HepG2 (cell line): ENCODE measurements around the gene PNN. TPM values are rescaled to one million over a fixed set of nuclear protein-coding genes. Genes with fewer than 3 reads are reported as not detected.
A peak's percentile ranks its signal among the peaks of the same experiment; 100 is the strongest.

Source experiments
- HNF1B ChIP-seq: sonication (generic); formaldehyde crosslinking; IDR thresholded peaks from 2 replicates; pipeline ENCODE4 v1.5.1; 2020; ENCODE audit warnings: mild to moderate bottlenecking, moderate library complexity, missing genetic modification reagents
- KAT8 ChIP-seq: IDR thresholded peaks from 2 replicates; pipeline ENCODE4 v1.6.1; 2016; ENCODE audit warnings: missing genetic modification reagents, missing compliant biosample characterization
- STAT6 ChIP-seq: sonication (generic); formaldehyde crosslinking; IDR thresholded peaks from 2 replicates; pipeline ENCODE4 v1.4.0; 2020; ENCODE audit warnings: missing genetic modification reagents, mild to moderate bottlenecking, borderline replicate concordance
- SYNCRIP ChIP-seq: fragments of 200-400 bp; formaldehyde crosslinking; IDR thresholded peaks from 2 replicates; pipeline ENCODE4 v1.6.1; 2018; ENCODE audit warnings: mild to moderate bottlenecking, low read depth, low read length; ENCODE audit not compliant: insufficient read depth
- TARDBP ChIP-seq: sonication (generic); formaldehyde crosslinking; IDR thresholded peaks from 2 replicates; pipeline ENCODE4 v1.8.0; 2022; ENCODE audit warnings: mild to moderate bottlenecking, missing genetic modification reagents
- TCF12 ChIP-seq, 2 experiments: fragments of 450-650 bp in 1 of 2; sonication (generic) in 1 of 2; formaldehyde crosslinking in 1 of 2; IDR thresholded peaks; 2 replicates each; pipeline versions ENCODE4 v1.6.1 to v1.8.0; 2017 to 2022; ENCODE audit warnings: antibody characterized with exemption in 1 of 2, mild to moderate bottlenecking in 1 of 2, missing genetic modification reagents in 1 of 2, moderate library complexity in 1 of 2
- TEAD3 ChIP-seq: optimal IDR thresholded peaks from 2 replicates; pipeline ENCODE3; 2016; ENCODE audit warnings: borderline replicate concordance
- U2AF1 ChIP-seq: fragments of 200-400 bp; formaldehyde crosslinking; optimal IDR thresholded peaks from 2 replicates; pipeline ENCODE3; 2017; ENCODE audit warnings: mild to moderate bottlenecking, low read depth, low read length
- ZNF30 ChIP-seq: sonication (generic); formaldehyde crosslinking; IDR thresholded peaks from 2 replicates; pipeline ENCODE4 v1.5.0; 2020; ENCODE audit warnings: mild to moderate bottlenecking, missing genetic modification reagents
- ZSCAN22 ChIP-seq: sonication (generic); formaldehyde crosslinking; IDR thresholded peaks from 2 replicates; pipeline ENCODE4 v1.4.0; 2020; ENCODE audit warnings: mild to moderate bottlenecking, missing genetic modification reagents
- polyA plus RNA-seq, 8 experiments: library from polyadenylated mRNA; depleted of rRNA in 3 of 8; stranded (reverse) in 7 of 8; unstranded in 1 of 8; fragments of >200 nt; fragmentation: Illumina TruSeq in 4 of 8; extraction: Trizol in 4 of 8; gene quantifications; 2 replicates each; pipeline versions ENCODE4 v1.2.1 to v1.2.3, GENCODE V29; 2011 to 2016; ENCODE audit warnings: low read depth in 4 of 8, missing spikeins in 1 of 8, mixed read lengths in 1 of 8; ENCODE audit not compliant: insufficient read depth in 1 of 8
- total RNA-seq, 5 experiments: library from RNA; depleted of rRNA; stranded (reverse); fragments of >200 nt; fragmentation: Illumina TruSeq; extraction: Trizol; gene quantifications; 2 replicates each; pipeline ENCODE4 v1.2.3, GENCODE V29; 2016; ENCODE audit warnings: low read depth in 1 of 5
- TF ChIP-seq, protein P1 (sequence below): sonication (generic); formaldehyde crosslinking; IDR thresholded peaks from 2 replicates; pipeline ENCODE4 v1.9.0; 2021; ENCODE audit warnings: missing genetic modification reagents, borderline replicate concordance
- TF ChIP-seq, protein P2 (sequence below): sonication (generic); formaldehyde crosslinking; IDR thresholded peaks from 2 replicates; pipeline ENCODE4 v1.4.0; 2020; ENCODE audit warnings: mild to moderate bottlenecking, low read depth, missing genetic modification reagents
- TF ChIP-seq, protein P3 (sequence below): sonication (generic); formaldehyde crosslinking; IDR thresholded peaks from 2 replicates; pipeline ENCODE4 v1.4.0; 2020; ENCODE audit warnings: mild to moderate bottlenecking, missing genetic modification reagents
- TF ChIP-seq, protein P4 (sequence below): sonication (generic); formaldehyde crosslinking; IDR thresholded peaks from 2 replicates; pipeline ENCODE4 v1.4.0; 2020; ENCODE audit warnings: missing genetic modification reagents, borderline replicate concordance

Gene PNN
- total and polyA plus RNA-seq, 2 of the 13 experiments (the other 11 are each of a cell fraction or from before 2014, with no cell fraction given) = 58.0 to 214 TPM

- TF ChIP-seq, protein P1, sequence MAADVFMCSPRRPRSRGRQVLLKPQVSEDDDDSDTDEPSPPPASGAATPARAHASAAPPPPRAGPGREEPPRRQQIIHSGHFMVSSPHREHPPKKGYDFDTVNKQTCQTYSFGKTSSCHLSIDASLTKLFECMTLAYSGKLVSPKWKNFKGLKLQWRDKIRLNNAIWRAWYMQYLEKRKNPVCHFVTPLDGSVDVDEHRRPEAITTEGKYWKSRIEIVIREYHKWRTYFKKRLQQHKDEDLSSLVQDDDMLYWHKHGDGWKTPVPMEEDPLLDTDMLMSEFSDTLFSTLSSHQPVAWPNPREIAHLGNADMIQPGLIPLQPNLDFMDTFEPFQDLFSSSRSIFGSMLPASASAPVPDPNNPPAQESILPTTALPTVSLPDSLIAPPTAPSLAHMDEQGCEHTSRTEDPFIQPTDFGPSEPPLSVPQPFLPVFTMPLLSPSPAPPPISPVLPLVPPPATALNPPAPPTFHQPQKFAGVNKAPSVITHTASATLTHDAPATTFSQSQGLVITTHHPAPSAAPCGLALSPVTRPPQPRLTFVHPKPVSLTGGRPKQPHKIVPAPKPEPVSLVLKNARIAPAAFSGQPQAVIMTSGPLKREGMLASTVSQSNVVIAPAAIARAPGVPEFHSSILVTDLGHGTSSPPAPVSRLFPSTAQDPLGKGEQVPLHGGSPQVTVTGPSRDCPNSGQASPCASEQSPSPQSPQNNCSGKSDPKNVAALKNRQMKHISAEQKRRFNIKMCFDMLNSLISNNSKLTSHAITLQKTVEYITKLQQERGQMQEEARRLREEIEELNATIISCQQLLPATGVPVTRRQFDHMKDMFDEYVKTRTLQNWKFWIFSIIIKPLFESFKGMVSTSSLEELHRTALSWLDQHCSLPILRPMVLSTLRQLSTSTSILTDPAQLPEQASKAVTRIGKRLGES = 0 out of 2 replicates have a peak, but pooled peaks have one; percentile 5
- TF ChIP-seq KAT8 (CRISPR knock-in tag) (no peak), TCF12 (IDR thresholded peaks at IDR 0.05) (no peak), TCF12 (CRISPR knock-in tag; IDR thresholded peaks at IDR 0.05) (no peak), U2AF1 (no peak), HNF1B (CRISPR knock-in tag) (no peak), ZNF30 (CRISPR knock-in tag) (peak; percentile 94; the same call in 1 of the 2 replicates), STAT6 (CRISPR knock-in tag) (no peak; the same call in 1 of the 2 replicates), SYNCRIP (no peak), TARDBP (CRISPR knock-in tag) (no peak; the same call in 1 of the 2 replicates), TEAD3 (CRISPR knock-in tag) (no peak), ZSCAN22 (no peak; the same call in none of the 2 replicates)
- TF ChIP-seq, protein P2, sequence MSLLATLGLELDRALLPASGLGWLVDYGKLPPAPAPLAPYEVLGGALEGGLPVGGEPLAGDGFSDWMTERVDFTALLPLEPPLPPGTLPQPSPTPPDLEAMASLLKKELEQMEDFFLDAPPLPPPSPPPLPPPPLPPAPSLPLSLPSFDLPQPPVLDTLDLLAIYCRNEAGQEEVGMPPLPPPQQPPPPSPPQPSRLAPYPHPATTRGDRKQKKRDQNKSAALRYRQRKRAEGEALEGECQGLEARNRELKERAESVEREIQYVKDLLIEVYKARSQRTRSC (CRISPR knock-in tag) = peak; percentile 86; the same call in 1 of the 2 replicates
- TF ChIP-seq, protein P3, sequence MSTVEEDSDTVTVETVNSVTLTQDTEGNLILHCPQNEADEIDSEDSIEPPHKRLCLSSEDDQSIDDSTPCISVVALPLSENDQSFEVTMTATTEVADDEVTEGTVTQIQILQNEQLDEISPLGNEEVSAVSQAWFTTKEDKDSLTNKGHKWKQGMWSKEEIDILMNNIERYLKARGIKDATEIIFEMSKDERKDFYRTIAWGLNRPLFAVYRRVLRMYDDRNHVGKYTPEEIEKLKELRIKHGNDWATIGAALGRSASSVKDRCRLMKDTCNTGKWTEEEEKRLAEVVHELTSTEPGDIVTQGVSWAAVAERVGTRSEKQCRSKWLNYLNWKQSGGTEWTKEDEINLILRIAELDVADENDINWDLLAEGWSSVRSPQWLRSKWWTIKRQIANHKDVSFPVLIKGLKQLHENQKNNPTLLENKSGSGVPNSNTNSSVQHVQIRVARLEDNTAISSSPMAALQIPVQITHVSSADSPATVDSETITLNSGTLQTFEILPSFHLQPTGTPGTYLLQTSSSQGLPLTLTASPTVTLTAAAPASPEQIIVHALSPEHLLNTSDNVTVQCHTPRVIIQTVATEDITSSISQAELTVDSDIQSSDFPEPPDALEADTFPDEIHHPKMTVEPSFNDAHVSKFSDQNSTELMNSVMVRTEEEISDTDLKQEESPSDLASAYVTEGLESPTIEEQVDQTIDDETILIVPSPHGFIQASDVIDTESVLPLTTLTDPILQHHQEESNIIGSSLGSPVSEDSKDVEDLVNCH (CRISPR knock-in tag) = no peak; the same call in 1 of the 2 replicates
- TF ChIP-seq, protein P4, sequence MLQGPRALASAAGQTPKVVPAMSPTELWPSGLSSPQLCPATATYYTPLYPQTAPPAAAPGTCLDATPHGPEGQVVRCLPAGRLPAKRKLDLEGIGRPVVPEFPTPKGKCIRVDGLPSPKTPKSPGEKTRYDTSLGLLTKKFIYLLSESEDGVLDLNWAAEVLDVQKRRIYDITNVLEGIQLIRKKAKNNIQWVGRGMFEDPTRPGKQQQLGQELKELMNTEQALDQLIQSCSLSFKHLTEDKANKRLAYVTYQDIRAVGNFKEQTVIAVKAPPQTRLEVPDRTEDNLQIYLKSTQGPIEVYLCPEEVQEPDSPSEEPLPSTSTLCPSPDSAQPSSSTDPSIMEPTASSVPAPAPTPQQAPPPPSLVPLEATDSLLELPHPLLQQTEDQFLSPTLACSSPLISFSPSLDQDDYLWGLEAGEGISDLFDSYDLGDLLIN (CRISPR knock-in tag) = no peak
These were observed 600 bp downstream of the PNN start (continued) for GRCh38 chr14:39175445-39176262.
